GM12873 (cell line): ENCODE measurements around the gene CPT1B.
A peak's percentile ranks its signal among the peaks of the same experiment; 100 is the strongest.

Experiments
- TF ChIP-seq, protein P1 (sequence below): IDR thresholded peaks from 2 replicates; pipeline ENCODE4 v1.5.1; 2012; ENCODE audit warnings: low read depth, mild to moderate bottlenecking, moderate library complexity, low read length, control low read depth; ENCODE audit not compliant: insufficient read depth; ENCODE audit errors: missing control alignments

Gene CPT1B

DNA sequence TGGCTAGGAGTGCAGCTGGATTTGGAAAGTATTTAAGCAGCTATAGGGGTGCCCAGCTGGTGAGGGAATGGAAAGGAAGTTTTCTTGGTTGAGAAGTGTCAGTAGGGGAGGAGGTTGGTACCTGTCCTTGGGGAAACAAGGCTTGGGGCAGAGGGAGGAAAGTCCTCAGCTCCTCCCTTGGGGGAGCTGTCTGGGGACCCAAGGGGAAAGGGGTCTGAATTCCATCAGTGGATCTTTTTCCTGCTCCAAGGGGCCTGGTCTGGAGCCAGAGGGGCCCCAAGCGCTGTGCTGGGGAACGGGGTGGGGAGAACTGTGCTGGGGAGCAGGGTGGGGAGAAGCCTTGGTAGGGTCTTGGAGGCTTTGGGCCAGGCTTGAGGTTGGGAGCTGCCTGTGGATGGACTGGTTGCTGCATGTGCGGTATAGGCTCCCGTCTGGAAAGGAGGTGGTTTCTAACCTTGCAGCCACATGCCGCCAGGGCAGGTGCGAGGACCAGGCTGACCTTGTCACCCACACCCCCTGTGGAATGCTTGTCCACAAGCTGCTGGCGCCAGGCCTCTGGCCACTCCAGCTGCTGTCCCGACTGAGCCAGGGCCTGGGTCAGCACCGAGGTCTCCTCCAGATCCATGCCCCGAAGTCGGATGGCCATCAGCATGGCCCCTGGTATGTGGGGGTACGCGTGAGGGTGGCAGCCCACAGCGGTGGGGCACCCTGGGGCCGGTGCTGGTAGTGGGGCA is 49.4 kb downstream of the CPT1B start:
- TF ChIP-seq, protein P1, sequence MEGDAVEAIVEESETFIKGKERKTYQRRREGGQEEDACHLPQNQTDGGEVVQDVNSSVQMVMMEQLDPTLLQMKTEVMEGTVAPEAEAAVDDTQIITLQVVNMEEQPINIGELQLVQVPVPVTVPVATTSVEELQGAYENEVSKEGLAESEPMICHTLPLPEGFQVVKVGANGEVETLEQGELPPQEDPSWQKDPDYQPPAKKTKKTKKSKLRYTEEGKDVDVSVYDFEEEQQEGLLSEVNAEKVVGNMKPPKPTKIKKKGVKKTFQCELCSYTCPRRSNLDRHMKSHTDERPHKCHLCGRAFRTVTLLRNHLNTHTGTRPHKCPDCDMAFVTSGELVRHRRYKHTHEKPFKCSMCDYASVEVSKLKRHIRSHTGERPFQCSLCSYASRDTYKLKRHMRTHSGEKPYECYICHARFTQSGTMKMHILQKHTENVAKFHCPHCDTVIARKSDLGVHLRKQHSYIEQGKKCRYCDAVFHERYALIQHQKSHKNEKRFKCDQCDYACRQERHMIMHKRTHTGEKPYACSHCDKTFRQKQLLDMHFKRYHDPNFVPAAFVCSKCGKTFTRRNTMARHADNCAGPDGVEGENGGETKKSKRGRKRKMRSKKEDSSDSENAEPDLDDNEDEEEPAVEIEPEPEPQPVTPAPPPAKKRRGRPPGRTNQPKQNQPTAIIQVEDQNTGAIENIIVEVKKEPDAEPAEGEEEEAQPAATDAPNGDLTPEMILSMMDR: no peak

DNA sequence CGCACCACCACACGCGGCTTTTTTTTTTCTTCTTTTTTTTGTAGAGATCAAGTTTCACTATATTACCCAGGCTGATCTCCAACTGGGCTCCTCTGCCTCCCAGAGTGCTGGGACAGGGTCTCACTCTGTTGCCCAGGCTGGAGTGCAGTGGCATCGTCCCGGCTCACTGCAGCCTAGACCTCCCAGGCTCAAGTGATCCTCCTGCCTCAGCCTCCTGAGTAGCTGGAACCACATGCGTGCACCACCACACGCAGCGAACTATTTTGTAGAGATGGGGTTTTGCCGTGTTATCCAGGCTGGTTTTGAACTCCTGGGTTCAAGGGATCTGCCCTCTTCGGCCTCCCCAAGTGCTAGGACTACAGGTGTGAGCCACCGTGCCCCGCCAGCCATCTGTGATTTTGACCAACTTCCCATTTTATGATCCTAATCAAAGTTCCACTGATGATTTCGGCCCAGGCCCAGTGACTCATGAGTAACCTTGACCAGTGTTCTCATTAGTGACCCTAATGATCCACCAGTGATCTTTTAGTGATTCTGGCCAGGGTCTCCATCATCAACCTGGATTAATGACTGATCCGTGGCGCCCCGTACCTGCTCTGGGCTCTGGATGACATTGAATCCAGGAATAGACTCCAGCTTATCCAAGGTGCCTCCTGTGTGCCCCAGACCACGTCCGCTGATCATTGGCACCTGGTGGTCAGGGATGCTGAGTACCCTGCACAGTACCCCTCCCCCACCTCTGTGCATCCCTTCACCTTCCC is 50.1 kb downstream of the CPT1B start:
- TF ChIP-seq, protein P1: no peak

DNA sequence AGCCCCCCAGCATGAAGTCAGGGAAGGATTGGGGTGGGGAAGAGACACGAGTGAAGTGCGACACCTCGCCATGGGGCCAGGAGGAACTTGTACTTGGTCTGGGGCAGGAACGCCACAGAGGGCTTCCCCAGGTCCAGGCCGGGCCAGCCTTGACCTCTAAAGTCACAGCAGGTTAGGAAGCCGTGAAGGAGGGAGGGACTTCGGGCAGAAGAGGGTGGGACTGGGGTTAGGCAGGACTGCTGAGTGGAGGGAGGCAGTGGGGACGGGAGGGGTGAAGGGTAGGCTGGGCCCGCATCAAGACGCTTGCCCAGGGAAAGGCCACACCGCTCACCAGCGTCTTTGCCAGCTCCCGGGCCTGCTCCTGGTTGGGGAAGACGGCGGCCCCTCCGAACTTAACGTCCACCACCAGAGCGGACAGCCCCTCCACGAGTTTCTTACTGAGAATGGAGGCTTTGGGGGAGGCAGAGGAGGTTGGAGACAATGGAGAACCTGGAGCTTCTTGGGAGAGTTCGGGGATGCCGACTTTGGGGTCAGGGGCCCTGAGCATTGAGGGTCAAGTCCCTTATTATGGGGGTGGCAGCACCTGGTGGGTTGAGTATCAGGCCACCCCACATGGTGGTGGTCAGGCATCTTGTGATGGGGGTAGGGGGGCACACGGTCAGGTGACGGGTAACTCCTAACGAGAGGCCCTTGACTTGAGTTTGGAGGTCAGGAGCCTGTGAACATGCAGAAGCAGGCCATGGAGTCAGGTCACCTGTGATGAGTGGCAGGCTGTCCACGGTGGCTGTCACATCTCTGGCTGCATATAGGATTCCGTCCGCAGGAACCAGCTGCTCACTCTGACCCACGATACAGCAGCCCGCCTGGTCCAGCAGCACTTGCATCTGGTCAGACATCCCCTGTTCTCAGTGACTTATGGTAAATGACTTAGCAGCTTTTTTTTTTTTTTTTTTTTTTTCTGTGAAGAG is 51.1 kb downstream of the CPT1B start:
- TF ChIP-seq, protein P1: no peak

DNA sequence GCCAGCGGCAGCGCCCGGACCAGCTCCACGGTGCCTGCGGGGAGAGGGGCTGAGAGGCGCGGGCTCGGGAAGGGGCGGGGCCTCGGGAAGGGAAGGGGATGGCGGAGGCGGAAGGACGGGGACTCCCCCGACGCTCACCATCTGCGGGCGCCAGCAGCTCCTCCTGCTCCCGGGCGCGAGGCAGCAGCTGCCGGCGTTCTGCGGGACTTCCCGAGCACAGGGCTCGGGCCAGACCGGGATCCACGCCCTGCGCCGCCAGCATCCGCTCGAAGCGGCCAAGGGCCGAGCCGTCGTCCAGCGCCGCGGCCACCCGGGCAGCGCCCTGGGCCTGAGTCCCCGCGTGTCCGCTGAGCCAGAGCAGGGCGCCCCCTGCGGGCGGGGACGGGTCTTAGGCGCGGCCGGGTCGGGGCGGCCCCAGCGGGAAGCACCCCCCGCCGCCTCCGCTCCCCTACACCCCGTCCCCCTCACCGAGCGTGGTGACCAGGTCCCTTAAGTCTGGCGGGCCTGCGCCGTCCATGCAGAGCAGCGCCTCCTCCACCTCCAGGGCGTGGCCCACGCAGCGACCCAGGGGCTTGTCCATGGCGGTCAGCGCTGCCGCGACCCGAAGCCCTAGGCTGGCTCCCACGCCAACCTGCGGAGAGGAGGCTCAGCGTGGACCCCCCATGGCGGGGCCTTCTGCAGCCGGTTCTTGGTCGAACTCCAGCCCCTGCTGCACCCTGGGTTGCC is 52.0 kb downstream of the CPT1B start:
- TF ChIP-seq, protein P1: peak; percentile 77

DNA sequence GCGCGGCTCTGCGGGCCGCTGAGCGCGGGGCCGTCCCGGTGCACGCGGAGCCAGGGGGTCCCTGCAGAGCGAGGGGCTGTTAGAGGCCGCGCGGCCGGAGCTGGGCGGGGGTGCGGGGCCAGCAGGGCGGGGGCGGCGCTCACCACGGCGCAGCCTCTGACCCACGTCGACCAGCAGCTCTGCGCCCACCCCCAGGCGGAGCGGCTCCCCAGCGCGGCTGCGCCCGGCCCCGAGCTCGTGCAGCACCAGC is 52.4 kb downstream of the CPT1B start:
- TF ChIP-seq, protein P1: no peak

DNA sequence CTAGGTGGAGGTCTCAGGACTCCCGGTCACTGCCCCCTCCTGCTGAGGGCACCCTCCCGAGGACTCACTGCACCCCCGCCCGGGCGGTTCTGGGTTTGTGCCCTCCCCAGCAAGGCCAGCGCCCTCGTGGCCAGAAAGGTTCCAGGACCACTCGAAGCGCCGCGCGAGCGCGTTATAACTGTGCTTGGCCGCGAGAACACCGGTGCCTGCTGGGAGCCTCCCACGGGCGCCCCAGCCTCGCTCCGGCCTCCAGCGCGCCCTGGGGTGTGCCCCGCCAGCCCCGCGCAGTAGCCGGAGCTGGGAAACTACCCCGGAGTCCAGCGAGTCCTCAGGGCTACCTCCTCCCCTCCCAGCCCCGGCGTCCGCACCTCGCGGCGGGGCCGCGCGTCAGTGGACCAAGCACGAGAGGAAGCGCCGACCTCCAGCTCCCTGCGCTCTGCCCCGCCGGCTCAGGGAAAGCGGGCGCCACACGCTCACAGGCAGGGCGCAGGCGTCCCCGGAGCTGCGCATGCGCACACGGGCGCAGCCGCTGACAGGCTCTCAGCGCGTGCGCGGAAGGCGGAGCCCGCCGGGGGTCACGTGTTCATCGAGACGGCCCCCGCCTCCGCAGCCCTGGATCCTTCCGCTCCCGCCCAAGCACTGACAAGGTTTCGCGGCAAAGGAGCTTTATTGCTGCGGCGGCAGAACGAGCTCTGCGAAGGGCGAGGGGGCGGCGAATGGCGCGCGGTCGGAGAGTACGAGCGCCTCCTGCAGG is 52.9 kb downstream of the CPT1B start, which contains the start of gene SCO2:
TSS of gene SCO2 (minus strand) at position 495 of the 754 bp plus-strand sequence. CDS start 1,187 bp downstream, outside the sequence.
- TF ChIP-seq, protein P1: peak; percentile 63
